Fibroblast of skin of left quadriceps (primary cell): ENCODE data around the gene PTPN11.

Experiments
- DNase-seq, 2 experiments: peaks; one replicate each; pipeline ENCODE4 v3.0.0-alpha.2; 2013; ENCODE audit warnings: low read depth in 2 of 2

Gene PTPN11

GRCh38 chr12:112540021-112540420, 121.3 kb downstream of the PTPN11 start:
- DNase-seq: no peak

- DNase-seq: no peak
These were observed 125.0 kb downstream of the PTPN11 start for GRCh38 chr12:112543751-112544150.

DNA sequence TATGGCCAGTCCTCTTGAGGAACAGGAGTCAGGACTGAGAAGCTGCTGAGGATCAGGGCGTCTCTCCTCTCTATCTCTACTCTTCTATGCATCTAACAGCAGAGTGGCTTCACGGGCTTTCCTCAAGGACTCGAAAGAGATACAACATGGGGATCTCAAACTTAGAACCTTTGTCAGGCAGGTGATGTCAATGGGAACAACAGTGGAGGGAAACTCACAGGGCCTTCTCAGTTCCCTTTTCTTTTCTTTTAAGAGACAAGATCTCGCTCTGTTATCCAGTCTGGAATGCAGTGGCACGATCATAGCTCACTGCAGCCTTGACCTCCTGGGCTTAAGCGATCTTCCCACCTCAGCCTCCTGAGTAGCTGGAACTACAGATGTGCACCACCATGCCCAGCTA, 127.6 kb downstream of the PTPN11 start:
- DNase-seq: no peak

DNA sequence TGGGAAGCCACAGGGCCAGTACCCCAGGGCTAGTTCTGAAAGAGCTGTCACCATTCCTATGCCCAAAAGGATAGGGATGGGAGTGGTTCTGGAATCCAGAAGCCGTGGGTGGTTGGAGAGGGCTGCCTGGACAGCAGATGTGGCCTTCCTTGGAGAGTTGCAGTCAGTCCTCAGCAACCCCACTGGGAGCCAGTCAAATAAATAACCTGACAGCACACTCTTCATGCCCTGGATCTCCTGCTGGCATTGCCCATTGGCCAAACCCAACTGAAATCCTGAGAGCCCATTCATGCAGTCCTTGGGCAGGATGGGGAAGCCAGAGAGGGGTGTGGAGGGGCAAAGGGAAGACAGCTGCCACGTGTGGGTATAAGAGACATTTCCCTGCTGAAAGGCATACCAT, 128.2 kb downstream of the PTPN11 start:
- no peak for DNase-seq

DNA sequence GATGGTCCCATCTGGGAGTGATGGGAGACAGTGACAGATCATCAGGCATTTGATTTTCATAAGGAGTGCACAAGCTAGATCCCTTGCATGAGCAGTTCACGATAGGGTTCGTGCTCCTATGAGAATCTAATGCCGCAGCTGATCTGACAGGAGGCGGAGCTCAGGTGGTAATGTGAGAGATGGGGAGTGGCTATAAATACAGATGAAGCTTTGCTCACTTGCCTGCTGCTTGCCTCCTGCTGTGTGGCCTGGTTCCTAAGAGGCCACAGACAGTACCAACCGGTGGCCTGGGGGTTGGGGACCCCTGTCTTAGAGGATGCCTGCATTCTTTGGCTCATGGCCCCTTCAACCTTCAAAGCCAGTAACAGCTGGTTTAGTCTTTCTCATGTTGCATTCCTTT, 130.3 kb downstream of the PTPN11 start:
- no peak for DNase-seq

DNA sequence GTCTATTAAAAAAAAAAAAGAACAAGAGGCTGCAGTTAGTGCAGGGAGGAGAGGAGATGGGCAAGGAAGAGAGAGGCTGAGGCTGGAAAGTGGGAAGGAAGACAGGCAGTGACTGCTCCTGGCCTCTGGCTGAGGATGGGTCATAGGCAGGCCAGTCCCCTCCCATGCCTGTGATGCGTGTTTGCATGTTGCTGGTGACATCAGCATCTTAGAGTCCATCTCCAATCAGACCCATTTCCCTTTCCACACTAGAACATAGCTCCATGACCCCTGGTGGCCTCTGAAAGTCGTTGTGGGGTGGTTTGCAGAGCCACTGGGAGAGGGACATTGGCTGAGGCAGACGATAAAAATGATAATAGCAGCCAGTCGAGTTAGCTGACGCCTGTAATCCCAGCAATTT, 132.9 kb downstream of the PTPN11 start:
- no peak for DNase-seq

DNA sequence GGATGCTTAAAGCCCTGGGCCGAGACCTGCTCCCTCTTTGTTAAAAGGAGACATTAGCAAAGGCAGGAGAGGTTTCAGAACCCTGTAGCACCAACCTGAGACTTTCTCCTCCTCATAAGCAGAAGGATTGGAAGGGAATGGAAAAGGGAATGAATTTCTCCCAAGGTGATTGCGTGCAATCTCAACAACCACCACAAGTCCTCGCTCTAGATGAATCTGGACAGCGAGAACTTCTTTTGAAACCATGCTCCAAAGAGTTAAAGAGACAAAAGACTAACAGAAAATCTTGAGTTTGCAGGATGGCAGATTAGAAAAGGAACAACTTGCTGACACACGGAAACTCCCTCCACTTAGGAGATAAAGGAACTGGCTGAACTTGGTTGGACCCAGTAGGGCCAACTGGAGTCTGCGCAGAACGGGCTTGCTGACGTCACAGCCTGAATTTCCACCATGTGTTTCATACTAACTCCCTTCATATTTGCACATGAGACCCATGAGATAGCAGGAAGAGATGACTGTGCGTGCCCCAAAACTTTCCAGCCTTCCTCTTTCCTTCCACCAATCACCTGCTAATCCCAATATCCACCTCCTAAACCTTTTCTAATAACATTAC, 137.0 kb downstream of the PTPN11 start:
- DNase-seq: no peak

DNA sequence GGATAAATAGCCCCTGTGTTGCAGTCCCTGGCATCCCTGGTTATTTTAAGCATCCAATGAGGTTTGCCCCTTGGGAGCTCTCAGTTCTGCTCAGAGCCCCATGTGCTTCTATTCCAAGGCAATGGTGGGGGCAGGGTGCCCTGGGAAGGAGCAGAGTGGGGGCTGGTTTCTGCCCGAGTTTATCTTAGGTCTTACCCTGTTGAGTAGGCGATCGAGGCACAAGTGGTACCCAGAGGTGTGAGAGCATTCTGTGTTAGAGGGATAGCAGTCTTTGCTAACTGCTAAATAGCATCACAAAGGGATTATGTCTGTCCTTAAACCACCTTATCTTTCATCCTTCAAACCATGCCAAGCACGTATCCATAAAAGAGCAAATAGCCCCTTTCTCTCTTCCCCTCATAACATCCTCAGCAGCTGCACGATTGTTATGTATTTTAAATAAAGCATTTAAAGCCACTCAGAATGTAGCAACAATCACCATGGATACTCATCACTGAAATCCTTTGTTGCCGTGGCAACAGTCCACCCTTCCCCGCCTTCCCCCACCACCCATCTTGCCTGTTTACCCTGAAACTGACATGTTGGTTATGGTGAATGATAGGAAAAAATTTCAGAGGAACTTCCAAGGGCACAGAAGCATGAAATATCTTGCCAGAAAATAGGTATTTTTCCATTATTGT, 139.3 kb downstream of the PTPN11 start:
- DNase-seq: no peak
